ENCODE results near the gene ABCD3. TPM values are rescaled to one million over a fixed set of nuclear protein-coding genes. Genes with fewer than 3 reads are reported as not detected.
"Not testable (repeated sequence)": the region's sequence is repeated elsewhere in the genome, so short reads cannot be mapped to it uniquely, and the experiment has no call there.

Gene ABCD3
- polyA plus RNA-seq, 4 donors = 59.2 to 74.4 (median 66.9) TPM

GRCh38 chr1:94543893-94544635, 125.9 kb downstream of the ABCD3 start:
- no peak for DNase-seq (ENCODE audit: low read depth in 4 of 4, low spot score in 2 of 4)

GRCh38 chr1:94544706-94545490, 126.7 kb downstream of the ABCD3 start:
- no peak for DNase-seq (ENCODE audit: low read depth in 4 of 4, low spot score in 2 of 4)

- no peak for DNase-seq (ENCODE audit: low read depth in 4 of 4, low spot score in 2 of 4)
These were observed 131.5 kb downstream of the ABCD3 start for GRCh38 chr1:94549706-94550105.

- no peak for DNase-seq (ENCODE audit: low read depth in 4 of 4, low spot score in 2 of 4)
These were observed 132.2 kb downstream of the ABCD3 start for GRCh38 chr1:94550396-94550795.

GRCh38 chr1:94550800-94551241, 132.6 kb downstream of the ABCD3 start:
- no peak for DNase-seq (ENCODE audit: low read depth in 4 of 4, low spot score in 2 of 4)

GRCh38 chr1:94551449-94551848, 133.3 kb downstream of the ABCD3 start:
- no peak for DNase-seq (ENCODE audit: low read depth in 4 of 4, low spot score in 2 of 4)

- no peak for DNase-seq (ENCODE audit: low read depth in 4 of 4, low spot score in 2 of 4)
These were observed 133.9 kb downstream of the ABCD3 start for GRCh38 chr1:94552071-94552586.

- DNase-seq (ENCODE audit: low read depth in 4 of 4, low spot score in 2 of 4) = no peak
These were observed 135.1 kb downstream of the ABCD3 start for GRCh38 chr1:94553323-94553730.

- no peak for DNase-seq (ENCODE audit: low read depth in 4 of 4, low spot score in 2 of 4)
These were observed 135.7 kb downstream of the ABCD3 start for GRCh38 chr1:94553931-94554330.

GRCh38 chr1:94554580-94554979, 136.4 kb downstream of the ABCD3 start:
- no peak for DNase-seq (ENCODE audit: low read depth in 4 of 4, low spot score in 2 of 4)

- DNase-seq (ENCODE audit: low read depth in 4 of 4, low spot score in 2 of 4) = no peak
These were observed 136.9 kb downstream of the ABCD3 start for GRCh38 chr1:94555091-94555490.

GRCh38 chr1:94559921-94560320, 141.7 kb downstream of the ABCD3 start:
- DNase-seq (ENCODE audit: low read depth in 4 of 4, low spot score in 2 of 4) = no peak

GRCh38 chr1:94560333-94560732, 142.1 kb downstream of the ABCD3 start:
- DNase-seq (ENCODE audit: low read depth in 4 of 4, low spot score in 2 of 4) = no peak

GRCh38 chr1:94562519-94563260, 144.5 kb downstream of the ABCD3 start:
- no peak for DNase-seq (ENCODE audit: low read depth in 4 of 4, low spot score in 2 of 4)

- no peak for DNase-seq (ENCODE audit: low read depth in 4 of 4, low spot score in 2 of 4)
These were observed 147.7 kb downstream of the ABCD3 start for GRCh38 chr1:94565901-94566300.

GRCh38 chr1:94566436-94566835, 148.2 kb downstream of the ABCD3 start:
- DNase-seq (ENCODE audit: low read depth in 4 of 4, low spot score in 2 of 4) = not testable (repeated sequence)

GRCh38 chr1:94567975-94568607, 149.9 kb downstream of the ABCD3 start:
- not testable (repeated sequence) for DNase-seq (ENCODE audit: low read depth in 4 of 4, low spot score in 2 of 4)

All from left renal cortex interstitium (tissue), 4 donors.